Activated CD4-positive, alpha-beta T cell treated with anti-CD3 and anti-CD28 coated beads for 36 hours (primary cell): ENCODE measurements around the gene AFG1L. TPM values are rescaled to one million over a fixed set of nuclear protein-coding genes. Genes with fewer than 3 reads are reported as not detected.
"Not testable (repeated sequence)": the region's sequence is repeated elsewhere in the genome, so short reads cannot be mapped to it uniquely, and the experiment has no call there.

Experiments
- ATAC-seq: fragments of 200-7000 bp; cut with Tn5 transposase; one replicate; pipeline ENCODE4 v1.10.0; 2021; ENCODE audit warnings: mild to moderate bottlenecking, moderate library complexity
- CTCF ChIA-PET: fragments of 350-600 bp; sonication (Branson Sonifier 250); formaldehyde crosslinking; loops from one replicate; lab custom pipeline; 2021; ENCODE audit warnings: antibody characterized with exemption; lab: Charles Lee
- POLR2A ChIA-PET: fragments of 350-600 bp; sonication (Branson Sonifier 250); formaldehyde crosslinking; loops from one replicate; lab custom pipeline; 2021; ENCODE audit warnings: antibody characterized with exemption, inconsistent platforms; lab: Charles Lee
- DNase-seq: peaks from one replicate; pipeline ENCODE4 v3.0.0-alpha.2; 2020
- H3K27ac Mint-ChIP-seq: one replicate; pipeline ENCODE4 v1.8.0; 2021; ENCODE audit warnings: mixed read lengths
- H3K27me3 Mint-ChIP-seq: one replicate; pipeline ENCODE4 v1.8.0; 2021; ENCODE audit warnings: mixed read lengths
- H3K36me3 Mint-ChIP-seq: one replicate; pipeline ENCODE4 v1.8.0; 2021; ENCODE audit warnings: low read depth, mixed read lengths
- H3K4me1 Mint-ChIP-seq: one replicate; pipeline ENCODE4 v1.8.0; 2021; ENCODE audit warnings: mixed read lengths
- H3K4me3 Mint-ChIP-seq: one replicate; pipeline ENCODE4 v1.8.0; 2021; ENCODE audit warnings: mild to moderate bottlenecking, moderate library complexity, mixed read lengths
- H3K9me3 Mint-ChIP-seq: one replicate; pipeline ENCODE4 v1.8.0; 2021; ENCODE audit warnings: low read depth, mixed read lengths
- intact Hi-C, 2 experiments: fragments of 100-400 bp; cut with DNase I in 1 of 2; cut with micrococcal nuclease in 1 of 2; formaldehyde crosslinking; loops; one replicate each; pipeline versions ENCODE4 v1.14.2 to v1.15.1; 2022 to 2024; cut with DNase I, micrococcal nuclease
- total RNA-seq, 2 experiments: library from RNA; stranded (reverse); gene quantifications; one replicate each; pipeline ENCODE4 v1.2.3, GENCODE V29; 2021

Gene AFG1L
- total RNA-seq, 2 experiments from 2014 or later, result 6.6 TPM

DNA sequence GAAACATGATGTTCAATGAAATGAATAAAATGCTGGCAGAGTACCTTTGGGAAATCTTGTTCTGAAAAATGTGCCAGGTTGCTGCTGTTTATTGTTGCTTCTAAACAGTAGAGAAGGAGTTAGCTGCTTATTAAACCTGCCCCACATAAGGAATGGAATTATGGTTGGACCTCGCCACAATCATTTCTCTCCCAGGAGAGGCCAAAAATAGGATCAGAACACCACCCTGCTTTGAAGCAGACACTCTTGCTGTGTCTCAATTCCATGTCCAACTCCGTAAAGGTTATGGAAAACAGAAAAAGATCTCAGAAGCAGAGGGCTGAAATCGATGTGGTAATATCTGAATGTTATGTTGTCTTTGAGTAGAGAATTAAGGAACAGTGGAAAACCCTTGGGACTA is 27.9 kb downstream of the AFG1L start:
- ChIA-PET CTCF (no interaction called here), POLR2A (no interaction called here)
- Mint-ChIP-seq H3K36me3 (peaks cover 22% of the 10 kb centered on the region), H3K27ac (no peak overlapping the region), H3K4me1 (no peaks in the 10 kb centered on the region), H3K9me3 (no peaks in the 10 kb centered on the region), H3K27me3 (no peaks in the 10 kb centered on the region), H3K4me3 (no peak overlapping the region)
- no peak for ATAC-seq
- intact Hi-C loops, result no loop called here
- no peak for DNase-seq

DNA sequence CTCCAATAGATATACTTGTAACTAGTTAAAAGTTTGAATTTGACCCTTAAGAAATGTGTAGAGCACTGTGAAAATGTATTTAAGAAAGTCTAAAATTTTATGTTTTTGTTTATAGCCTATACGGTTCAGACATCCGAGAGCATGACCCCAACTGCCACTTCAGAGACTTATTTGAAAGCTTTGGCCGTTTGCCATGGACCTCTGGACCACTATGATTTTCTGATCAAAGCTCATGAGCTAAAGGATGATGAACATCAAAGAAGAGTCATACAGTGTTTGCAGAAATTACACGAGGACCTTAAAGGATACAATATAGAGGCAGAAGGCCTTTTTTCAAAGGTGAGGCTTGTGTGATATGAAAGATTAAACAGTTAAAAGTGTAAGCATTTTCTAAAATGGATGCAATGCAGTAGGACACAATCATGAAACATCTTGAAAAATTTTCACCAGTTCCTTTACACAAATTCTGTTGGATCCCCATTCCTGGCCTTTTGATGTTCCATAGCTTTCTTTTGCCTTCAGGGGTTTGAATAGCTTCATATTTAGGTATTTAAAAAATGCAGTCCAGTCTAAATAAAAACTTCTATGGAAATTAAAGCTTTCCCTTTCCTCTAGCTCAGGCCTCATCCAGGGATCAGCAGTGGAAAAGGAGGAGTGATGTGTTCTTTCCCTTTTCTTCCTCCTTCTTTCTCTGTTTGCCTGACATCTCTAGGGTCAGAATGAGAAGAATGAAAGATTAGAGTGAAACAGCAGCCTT is 29.0 kb downstream of the AFG1L start:
- Mint-ChIP-seq H3K27me3 (no peaks in the 10 kb centered on the region), H3K4me1 (no peaks in the 10 kb centered on the region), H3K27ac (no peak overlapping the region), H3K9me3 (no peaks in the 10 kb centered on the region), H3K4me3 (no peak overlapping the region), H3K36me3 (peaks cover 25% of the 10 kb centered on the region)
- POLR2A ChIA-PET, result no interaction called here
- CTCF ChIA-PET, result interaction anchor here (0.6 kb wide), 2 partner anchors 227 to 282 kb away, joined by 3 to 4 read pairs; no protein-coding TSS in a partner anchor
- ATAC-seq (no peak), DNase-seq (no peak)
- intact Hi-C loops, result no loop called here

DNA sequence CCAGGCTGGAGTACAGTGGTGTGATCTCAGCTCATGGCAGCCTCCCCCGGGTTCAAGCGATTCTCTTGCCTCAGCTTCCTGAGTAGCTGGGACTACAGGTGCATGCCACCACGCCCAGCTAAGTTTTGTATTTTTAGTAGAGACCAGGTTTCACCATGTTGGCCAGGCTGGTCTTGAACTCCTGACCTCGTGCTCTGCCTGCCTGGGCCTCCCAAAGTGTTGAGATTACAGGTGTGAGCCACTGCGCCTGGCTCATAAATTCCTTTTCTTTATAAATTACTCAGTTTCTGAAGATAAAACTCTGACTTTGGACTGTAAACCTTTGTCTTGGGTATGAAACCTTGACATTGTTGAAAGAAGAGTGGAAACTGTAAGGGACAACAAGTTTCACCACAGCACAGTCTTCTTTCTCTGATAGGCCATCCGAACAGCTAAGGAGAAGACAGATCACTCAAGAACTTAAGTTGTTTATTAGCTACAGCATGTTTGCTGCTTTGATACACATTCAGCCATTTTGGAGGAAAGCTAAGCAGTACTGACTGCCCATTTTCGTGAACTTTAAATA is 35.4 kb downstream of the AFG1L start:
- intact Hi-C loops, H3K4me1 Mint-ChIP-seq, H3K9me3 Mint-ChIP-seq, DNase-seq, H3K27me3 Mint-ChIP-seq, ATAC-seq, POLR2A ChIA-PET, H3K27ac Mint-ChIP-seq, H3K4me3 Mint-ChIP-seq: not testable (repeated sequence)
- CTCF ChIA-PET, result interaction anchor here (1.0 kb wide), 1 partner anchor 32 kb away, joined by 3 read pairs; no protein-coding TSS in a partner anchor
- peaks cover 24% of the 10 kb centered on the region for H3K36me3 Mint-ChIP-seq

DNA sequence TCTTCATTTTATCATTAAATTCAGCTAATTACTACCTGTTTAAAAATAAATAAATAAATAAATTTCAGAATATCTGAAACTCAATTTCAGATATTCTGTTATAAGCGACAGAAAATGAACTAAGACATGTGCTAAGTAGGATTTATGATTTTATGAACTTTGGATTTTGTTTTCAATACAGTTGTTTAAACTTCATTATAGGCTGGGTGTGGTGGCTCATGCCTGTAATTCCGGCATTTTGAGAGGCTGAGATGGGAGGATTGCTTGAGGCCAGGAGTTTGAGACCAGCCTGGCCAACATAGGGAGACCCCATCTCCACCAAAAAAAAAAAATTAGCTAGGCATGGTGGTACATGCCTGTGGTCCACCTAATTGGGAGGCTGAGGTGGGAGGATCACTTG is 36.0 kb downstream of the AFG1L start:
- CTCF ChIA-PET, result interaction anchor here (1.0 kb wide), 1 partner anchor 32 kb away, joined by 3 read pairs; no protein-coding TSS in a partner anchor
- POLR2A ChIA-PET, result no interaction called here
- H3K27me3 Mint-ChIP-seq, result no peaks in the 10 kb centered on the region
- H3K4me1 Mint-ChIP-seq, result no peaks in the 10 kb centered on the region
- intact Hi-C loops, result no loop called here
- H3K27ac Mint-ChIP-seq, result no peak overlapping the region
- H3K9me3 Mint-ChIP-seq, result no peaks in the 10 kb centered on the region
- H3K4me3 Mint-ChIP-seq, result no peak overlapping the region
- ATAC-seq (no peak), DNase-seq (no peak)
- peaks cover 22% of the 10 kb centered on the region for H3K36me3 Mint-ChIP-seq

DNA sequence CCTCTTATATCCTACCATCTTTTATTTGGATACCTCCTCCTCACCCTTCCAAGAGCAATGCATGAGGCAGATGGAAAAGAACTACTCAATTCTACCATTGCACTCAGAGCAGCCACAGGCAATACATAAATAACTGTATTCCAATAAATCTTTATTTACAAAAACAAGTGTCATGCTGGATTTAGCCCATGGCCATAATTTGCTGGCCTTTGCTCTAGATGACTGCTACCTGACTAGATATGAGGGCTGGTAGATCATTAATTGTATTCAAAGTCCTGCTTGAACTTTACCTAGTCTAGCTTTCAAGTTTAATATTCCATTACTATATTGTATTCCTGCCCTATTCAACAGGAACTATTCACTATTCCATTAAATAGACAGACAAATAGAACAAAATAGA is 37.1 kb downstream of the AFG1L start:
- ChIA-PET CTCF (no interaction called here), POLR2A (no interaction called here)
- no peaks in the 10 kb centered on the region for H3K4me1 Mint-ChIP-seq
- no peak overlapping the region for H3K27ac Mint-ChIP-seq
- intact Hi-C loops, result no loop called here
- DNase-seq, result no peak
- no peak overlapping the region for H3K4me3 Mint-ChIP-seq
- no peaks in the 10 kb centered on the region for H3K9me3 Mint-ChIP-seq
- peaks cover 16% of the 10 kb centered on the region for H3K36me3 Mint-ChIP-seq
- no peaks in the 10 kb centered on the region for H3K27me3 Mint-ChIP-seq
- ATAC-seq, result no peak

DNA sequence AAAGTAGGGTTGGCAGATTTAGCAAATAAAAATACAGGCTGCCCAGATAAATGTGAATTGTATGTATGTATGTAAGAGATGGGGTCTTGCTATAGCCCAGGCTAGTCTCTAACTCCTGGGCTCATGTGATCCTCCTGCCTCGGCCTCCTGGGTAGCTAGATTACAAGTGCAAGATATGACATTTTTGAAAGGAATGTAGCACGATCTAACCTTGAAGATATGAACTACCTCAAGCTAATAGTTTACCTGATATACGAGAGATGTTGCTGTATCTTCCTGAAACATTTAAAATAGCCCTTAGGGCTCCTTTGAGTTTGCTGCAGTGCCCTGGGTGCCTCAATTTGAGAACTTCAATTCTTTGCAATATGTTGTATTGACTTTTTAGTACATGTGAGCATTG is 42.1 kb downstream of the AFG1L start:
- ChIA-PET CTCF (no interaction called here), POLR2A (no interaction called here)
- H3K4me3 Mint-ChIP-seq, result no peak overlapping the region
- no peaks in the 10 kb centered on the region for H3K4me1 Mint-ChIP-seq
- H3K27me3 Mint-ChIP-seq, result no peaks in the 10 kb centered on the region
- H3K27ac Mint-ChIP-seq, result no peak overlapping the region
- intact Hi-C loops, result no loop called here
- ATAC-seq (no peak), DNase-seq (no peak)
- H3K9me3 Mint-ChIP-seq, result no peaks in the 10 kb centered on the region
- H3K36me3 Mint-ChIP-seq, result no peaks in the 10 kb centered on the region

DNA sequence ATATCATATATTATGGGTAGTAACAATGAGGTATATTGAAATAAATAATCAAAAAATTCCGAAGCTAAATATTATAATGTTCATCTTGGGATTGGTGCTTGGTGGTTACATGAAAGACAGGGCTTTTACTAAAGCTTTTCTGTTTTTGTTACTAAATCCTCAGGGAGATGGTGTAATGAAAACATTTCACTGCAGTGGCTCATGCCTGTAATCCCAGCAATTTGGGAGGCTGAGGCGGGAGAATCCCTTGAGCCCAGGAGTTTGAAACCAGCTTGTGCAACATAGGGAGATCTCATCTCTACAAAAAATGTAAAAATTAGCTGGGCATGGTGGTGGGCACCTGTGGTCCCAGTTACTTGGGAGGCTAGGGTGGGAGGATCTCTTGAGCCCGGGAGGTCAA is 42.9 kb downstream of the AFG1L start:
- intact Hi-C loops, result no loop called here
- no peaks in the 10 kb centered on the region for H3K9me3 Mint-ChIP-seq
- H3K27me3 Mint-ChIP-seq, result no peaks in the 10 kb centered on the region
- H3K4me3 Mint-ChIP-seq, result no peak overlapping the region
- H3K36me3 Mint-ChIP-seq, result no peaks in the 10 kb centered on the region
- ChIA-PET POLR2A (no interaction called here), CTCF (interaction anchor here (1.0 kb wide), 1 partner anchor 154 kb away, joined by 3 read pairs; no protein-coding TSS in a partner anchor)
- no peak for DNase-seq
- H3K27ac Mint-ChIP-seq, result no peak overlapping the region
- ATAC-seq, result no peak
- no peaks in the 10 kb centered on the region for H3K4me1 Mint-ChIP-seq

DNA sequence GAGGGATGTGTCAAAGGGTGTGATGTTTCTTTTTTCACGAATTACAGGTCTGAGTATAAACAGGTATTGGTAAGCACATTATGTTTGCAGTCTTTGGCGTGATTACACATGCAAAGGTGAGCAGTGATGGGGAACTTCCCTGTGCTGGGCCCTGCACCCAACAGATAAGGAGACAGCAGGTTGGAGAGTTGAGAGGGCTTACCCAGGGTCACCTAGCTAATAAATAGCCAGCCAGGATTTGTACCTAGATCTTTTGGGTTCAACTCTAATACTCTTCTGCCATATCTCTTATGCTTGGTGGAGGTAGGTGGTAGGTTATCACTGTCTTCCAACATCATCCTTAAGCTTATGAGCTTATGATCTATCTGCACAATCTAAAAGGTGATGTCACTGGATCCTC is 46.5 kb downstream of the AFG1L start:
- no peak for ATAC-seq
- H3K27me3 Mint-ChIP-seq, result no peaks in the 10 kb centered on the region
- no peak overlapping the region for H3K4me3 Mint-ChIP-seq
- intact Hi-C loops, result no loop called here
- peaks cover 6% of the 10 kb centered on the region for H3K36me3 Mint-ChIP-seq
- no peaks in the 10 kb centered on the region for H3K4me1 Mint-ChIP-seq
- no peaks in the 10 kb centered on the region for H3K9me3 Mint-ChIP-seq
- CTCF ChIA-PET, result interaction anchor here (1.2 kb wide), 1 partner anchor 178 kb away, joined by 4 read pairs; no protein-coding TSS in a partner anchor
- H3K27ac Mint-ChIP-seq, result no peak overlapping the region
- POLR2A ChIA-PET, result no interaction called here
- no peak for DNase-seq

DNA sequence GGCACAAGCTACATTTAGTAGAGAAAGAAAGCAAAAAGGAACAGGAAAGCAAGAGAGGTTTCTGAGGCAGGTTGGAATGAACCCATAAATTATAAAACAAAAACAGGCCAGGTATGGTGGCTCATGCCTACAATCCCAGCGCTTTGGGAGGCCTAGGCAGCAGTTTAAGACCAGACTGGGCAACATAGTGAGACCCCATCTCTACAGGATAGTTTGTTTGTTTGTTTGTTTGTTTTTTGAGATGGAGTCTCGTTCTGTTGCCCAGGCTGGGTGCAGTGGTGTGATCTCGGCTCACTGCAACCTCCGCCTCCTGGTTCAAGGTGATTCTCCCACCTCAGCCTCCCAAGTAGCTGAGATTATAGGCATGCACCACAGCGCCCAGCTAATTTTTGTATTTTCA is 49.0 kb downstream of the AFG1L start:
- DNase-seq, result no peak
- H3K27ac Mint-ChIP-seq, result no peak overlapping the region
- peaks cover 8% of the 10 kb centered on the region for H3K4me1 Mint-ChIP-seq
- no peaks in the 10 kb centered on the region for H3K9me3 Mint-ChIP-seq
- no peak for ATAC-seq
- H3K27me3 Mint-ChIP-seq, result no peaks in the 10 kb centered on the region
- CTCF ChIA-PET, result interaction anchor here (1.1 kb wide), 1 partner anchor 44 kb away, joined by 4 read pairs; no protein-coding TSS in a partner anchor
- peaks cover 13% of the 10 kb centered on the region for H3K36me3 Mint-ChIP-seq
- no peak overlapping the region for H3K4me3 Mint-ChIP-seq
- intact Hi-C loops, result no loop called here
- POLR2A ChIA-PET, result no interaction called here

DNA sequence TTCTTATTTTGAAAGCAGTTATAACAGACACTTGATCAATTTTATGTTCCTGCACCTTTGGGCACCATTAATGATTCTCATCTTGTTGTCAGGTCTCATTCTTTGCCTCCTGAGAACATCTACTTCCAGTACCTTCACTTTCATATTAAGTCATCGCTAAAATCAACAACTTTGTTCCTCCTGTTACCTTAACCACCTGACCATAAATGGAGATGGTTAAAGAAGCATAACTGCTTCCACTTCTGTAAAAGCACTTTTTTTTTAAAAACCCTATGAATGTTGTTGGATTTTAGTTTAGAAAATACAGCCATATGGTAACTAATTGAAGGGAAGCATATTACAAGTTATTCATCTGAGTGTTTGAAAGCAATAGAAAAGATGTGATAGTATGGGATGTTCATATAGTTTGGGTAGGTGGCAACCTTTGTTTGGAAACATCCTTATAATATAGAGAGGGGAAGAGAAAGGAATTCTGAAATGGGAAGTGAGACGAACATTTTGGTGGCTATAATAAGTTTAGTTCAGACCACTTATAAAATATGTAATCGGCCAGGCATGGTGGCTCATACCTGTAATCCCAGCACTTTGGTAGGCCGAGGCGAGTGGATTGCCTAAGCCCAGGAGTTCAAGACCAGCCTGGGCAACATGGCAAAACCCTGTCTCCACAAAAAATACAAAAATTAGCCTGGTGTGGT is 53.9 kb downstream of the AFG1L start:
- CTCF ChIA-PET, result interaction anchor here (0.7 to 0.8 kb wide), 2 partner anchors 27 to 132 kb away, joined by 3 to 4 read pairs; no protein-coding TSS in a partner anchor
- Mint-ChIP-seq H3K4me1 (peaks cover 9% of the 10 kb centered on the region), H3K36me3 (peaks cover 10% of the 10 kb centered on the region), H3K27ac (peak overlapping the region; percentile 71), H3K27me3 (no peaks in the 10 kb centered on the region), H3K9me3 (no peaks in the 10 kb centered on the region), H3K4me3 (no peak overlapping the region)
- DNase-seq (no peak), ATAC-seq (peak; percentile 96)
- POLR2A ChIA-PET, result no interaction called here
- intact Hi-C loops, result loop anchor here in 1 of 2 experiments (2.0 kb wide), 1 partner anchor 54 kb away; the partner anchor contains the start of gene AFG1L

DNA sequence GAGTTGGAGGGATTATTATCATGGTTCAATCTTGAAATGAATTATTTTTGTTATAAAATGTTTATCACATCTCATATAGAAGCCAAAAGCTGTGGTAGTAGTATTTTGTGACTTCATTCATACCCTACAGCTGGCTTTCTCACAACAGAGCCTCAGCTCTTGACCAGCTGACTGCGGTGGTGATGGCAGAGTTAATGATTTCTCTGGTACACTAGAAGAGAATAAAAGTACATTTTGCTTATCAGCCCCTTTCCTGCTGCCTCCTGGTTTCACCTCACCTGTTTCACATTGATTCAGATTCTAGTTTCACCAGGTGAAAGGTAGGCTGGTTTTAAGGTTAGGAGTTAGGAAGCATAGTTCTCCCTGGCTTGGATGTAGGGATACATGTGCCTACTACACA is 55.7 kb downstream of the AFG1L start:
- ATAC-seq (no peak), DNase-seq (no peak)
- no peaks in the 10 kb centered on the region for H3K9me3 Mint-ChIP-seq
- no peak overlapping the region for H3K27ac Mint-ChIP-seq
- no peaks in the 10 kb centered on the region for H3K27me3 Mint-ChIP-seq
- ChIA-PET CTCF (no interaction called here), POLR2A (no interaction called here)
- peaks cover 10% of the 10 kb centered on the region for H3K36me3 Mint-ChIP-seq
- H3K4me1 Mint-ChIP-seq, result peaks cover 9% of the 10 kb centered on the region
- no peak overlapping the region for H3K4me3 Mint-ChIP-seq
- intact Hi-C loops, result no loop called here
